Activated CD4-positive, alpha-beta T cell treated with anti-CD3 and anti-CD28 coated beads, Interleukin-2, amount 10 ng/mL, durations not matched to agents 24 days and 14 days (primary cell): ENCODE results near the gene PADI2. TPM values are rescaled to one million over a fixed set of nuclear protein-coding genes. Genes with fewer than 3 reads are reported as not detected.
"Not testable (repeated sequence)": the region's sequence is repeated elsewhere in the genome, so short reads cannot be mapped to it uniquely, and the experiment has no call there.

Experiments
- DNase-seq: peaks from one replicate; pipeline ENCODE4 v3.0.0; 2022
- H3K27ac Mint-ChIP-seq: one replicate; pipeline ENCODE4 v1.8.0; 2022; ENCODE audit warnings: mild to moderate bottlenecking, mixed read lengths
- H3K27me3 Mint-ChIP-seq: one replicate; pipeline ENCODE4 v1.8.0; 2022; ENCODE audit warnings: mixed read lengths
- H3K36me3 Mint-ChIP-seq: one replicate; pipeline ENCODE4 v1.8.0; 2022; ENCODE audit warnings: low read depth, mild to moderate bottlenecking, mixed read lengths
- H3K4me1 Mint-ChIP-seq: one replicate; pipeline ENCODE4 v1.8.0; 2021; ENCODE audit warnings: mixed read lengths
- H3K4me3 Mint-ChIP-seq: one replicate; pipeline ENCODE4 v1.8.0; 2022; ENCODE audit warnings: mild to moderate bottlenecking, moderate library complexity, mixed read lengths
- H3K9me3 Mint-ChIP-seq: one replicate; pipeline ENCODE4 v1.8.0; 2021; ENCODE audit warnings: mixed read lengths
- intact Hi-C: fragments of 100-400 bp; cut with micrococcal nuclease; formaldehyde crosslinking; loops from one replicate; pipeline ENCODE4 v1.15.1; 2023
- total RNA-seq: library from RNA; stranded (reverse); gene quantifications from 2 replicates; pipeline ENCODE4 v1.2.3, GENCODE V29; 2022

PADI2 gene
- total RNA-seq, 1 donor from 2014 or later, result 0.07 TPM

DNA sequence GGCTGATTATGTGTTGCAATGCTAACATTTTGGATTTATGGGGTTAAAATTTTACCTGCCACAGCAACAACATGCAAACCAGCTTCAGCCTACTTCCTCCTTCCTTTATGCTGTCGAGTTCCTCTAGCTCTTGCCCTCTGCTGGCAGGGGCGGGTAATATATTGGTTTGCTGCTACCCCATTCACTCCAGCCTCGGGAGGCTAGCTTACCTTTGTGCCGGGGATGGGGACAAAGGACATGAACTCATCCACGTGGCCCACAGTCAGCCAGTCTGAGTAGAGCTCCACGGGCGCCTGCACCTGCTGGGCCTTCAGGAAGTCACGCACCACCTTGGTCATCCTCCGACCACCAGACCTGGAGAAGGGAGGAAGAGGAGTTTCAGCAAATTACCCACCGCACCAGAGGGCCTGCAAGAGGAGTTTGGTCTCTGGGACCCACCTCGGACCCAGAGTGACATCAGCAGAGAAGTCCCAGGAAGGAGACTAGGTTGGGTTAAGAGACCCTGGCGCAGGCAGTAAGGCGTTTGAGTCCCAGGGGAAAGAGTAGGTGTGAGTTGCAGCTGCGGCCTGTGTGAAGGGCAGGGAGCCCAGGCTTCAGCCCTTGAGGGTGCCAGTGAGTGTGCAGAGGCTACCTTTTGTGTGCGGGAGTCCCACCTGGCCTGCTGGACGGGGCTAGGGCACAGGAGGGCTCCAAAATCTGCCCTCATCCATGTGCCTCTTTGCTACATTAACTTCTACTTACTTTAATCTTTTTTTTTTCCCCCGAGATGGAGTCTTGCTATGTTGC is 43.6 kb downstream of the PADI2 start:
- H3K4me3 Mint-ChIP-seq, result no peak overlapping the region
- intact Hi-C loops, result no loop called here
- no peaks in the 10 kb centered on the region for H3K36me3 Mint-ChIP-seq
- H3K27ac Mint-ChIP-seq, result no peak overlapping the region
- DNase-seq, result peak; percentile 79
- H3K4me1 Mint-ChIP-seq, result peaks cover 4% of the 10 kb centered on the region
- H3K9me3 Mint-ChIP-seq, result no peaks in the 10 kb centered on the region
- no peaks in the 10 kb centered on the region for H3K27me3 Mint-ChIP-seq

DNA sequence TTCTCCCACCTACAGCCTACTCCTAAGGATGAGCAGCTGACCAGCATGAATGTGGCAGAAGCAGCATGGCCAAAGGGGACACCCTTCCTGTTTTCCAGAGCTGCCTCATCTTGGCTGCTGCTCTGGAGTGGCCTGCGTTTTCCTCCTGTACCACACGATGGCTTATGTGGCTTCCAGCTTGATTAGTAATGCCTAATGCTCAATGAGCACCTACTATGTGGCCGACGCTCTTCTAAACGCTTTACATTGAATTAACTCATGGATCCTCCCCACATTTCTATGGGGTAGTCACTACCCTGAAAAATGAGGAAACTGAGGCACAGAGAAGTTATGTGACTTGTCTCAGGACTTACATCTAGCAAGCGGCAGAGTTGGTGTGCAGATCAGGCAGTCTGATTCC is 47.5 kb downstream of the PADI2 start:
- DNase-seq, result no peak
- Mint-ChIP-seq H3K9me3 (no peaks in the 10 kb centered on the region), H3K4me1 (peaks cover 4% of the 10 kb centered on the region), H3K27me3 (no peaks in the 10 kb centered on the region), H3K36me3 (no peaks in the 10 kb centered on the region), H3K27ac (no peak overlapping the region), H3K4me3 (no peak overlapping the region)
- intact Hi-C loops, result no loop called here

DNA sequence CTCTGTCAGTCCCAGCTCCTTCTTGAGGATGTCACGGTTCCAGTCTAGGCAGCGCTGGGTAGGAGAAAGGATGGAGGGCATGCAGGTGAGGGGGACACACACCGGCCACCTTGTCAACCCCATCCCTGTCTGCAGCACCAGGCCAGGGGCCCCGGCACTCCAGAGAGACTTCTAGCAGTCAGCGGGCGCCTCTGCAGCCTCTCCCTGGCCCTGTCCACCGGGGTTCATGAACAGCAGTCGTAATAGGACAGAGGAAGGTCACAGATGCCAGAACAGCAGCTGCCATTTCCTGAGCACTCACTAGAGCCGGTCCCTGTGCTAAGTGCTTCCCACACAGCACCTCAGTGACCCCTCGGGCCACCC is 49.1 kb downstream of the PADI2 start:
- DNase-seq, result no peak
- intact Hi-C loops, result no loop called here

DNA sequence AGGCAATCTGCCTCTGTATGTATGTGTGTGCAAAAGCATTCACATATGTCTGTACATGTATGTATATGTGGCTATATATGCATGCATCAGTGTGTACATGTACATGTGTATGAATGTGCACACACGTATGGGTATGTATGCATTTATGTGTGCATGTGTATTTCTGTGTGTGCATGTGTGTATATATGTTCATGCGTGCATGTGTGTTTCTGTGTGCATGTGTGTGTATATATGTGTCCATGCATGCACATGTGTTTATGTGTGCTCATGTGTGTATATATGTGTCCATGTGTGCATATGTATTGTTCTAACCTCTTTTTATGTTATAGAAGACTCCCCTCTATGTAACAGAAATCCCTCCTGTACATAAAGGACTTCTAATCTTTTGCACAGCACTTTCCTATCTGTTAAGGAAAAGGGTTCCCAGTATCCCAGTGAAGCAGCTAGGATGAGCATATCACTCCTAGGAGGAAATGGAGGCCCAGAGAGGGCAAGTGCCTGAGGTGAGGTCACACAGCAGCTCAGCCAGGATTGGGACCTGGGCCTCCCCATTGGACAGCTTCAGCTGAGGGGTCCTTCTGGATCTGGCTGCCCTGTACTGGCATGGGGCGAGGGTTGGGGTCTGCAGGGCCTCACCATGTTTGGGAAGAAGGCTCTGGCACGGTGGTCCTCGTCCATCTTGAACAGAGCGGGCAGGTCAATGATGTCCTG is 49.6 kb downstream of the PADI2 start:
- Mint-ChIP-seq H3K4me3 (no peak overlapping the region), H3K27me3 (no peaks in the 10 kb centered on the region)
- intact Hi-C loops, result no loop called here

More for the DNA sequence above, 49.1 kb downstream of the PADI2 start:
- H3K9me3 Mint-ChIP-seq, result no peaks in the 10 kb centered on the region
- no peaks in the 10 kb centered on the region for H3K36me3 Mint-ChIP-seq
- no peak overlapping the region for H3K27ac Mint-ChIP-seq
- H3K27me3 Mint-ChIP-seq, result no peaks in the 10 kb centered on the region
- H3K4me3 Mint-ChIP-seq, result no peak overlapping the region
- H3K4me1 Mint-ChIP-seq, result no peaks in the 10 kb centered on the region

DNA sequence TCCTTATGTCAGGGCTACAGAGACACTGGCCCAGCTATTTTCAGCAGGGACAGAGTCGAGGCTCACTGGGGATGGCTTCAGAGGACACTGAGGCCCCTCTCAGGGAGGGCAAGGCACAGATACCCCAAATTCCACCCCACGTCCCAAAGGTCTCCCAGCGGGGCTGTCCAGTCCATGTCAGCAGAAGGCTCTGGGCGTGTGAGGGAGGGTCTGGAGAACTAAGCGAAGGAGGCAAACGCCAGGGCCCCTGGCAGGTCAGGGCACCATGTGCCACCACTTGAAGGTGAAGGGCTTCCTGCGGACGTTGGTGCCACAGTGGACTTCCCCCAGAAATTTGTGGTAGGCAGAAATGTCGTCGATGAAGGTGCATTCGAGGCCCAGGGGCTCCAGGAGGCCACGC is 50.5 kb downstream of the PADI2 start:
- no peaks in the 10 kb centered on the region for H3K4me1 Mint-ChIP-seq
- DNase-seq, result no peak
- H3K27ac Mint-ChIP-seq, result no peak overlapping the region
- no peaks in the 10 kb centered on the region for H3K9me3 Mint-ChIP-seq
- H3K36me3 Mint-ChIP-seq, result no peaks in the 10 kb centered on the region
- no peak overlapping the region for H3K4me3 Mint-ChIP-seq
- intact Hi-C loops, result no loop called here
- H3K27me3 Mint-ChIP-seq, result no peaks in the 10 kb centered on the region

More for the DNA sequence above, 49.6 kb downstream of the PADI2 start:
- H3K27ac Mint-ChIP-seq, result no peak overlapping the region
- no peaks in the 10 kb centered on the region for H3K4me1 Mint-ChIP-seq
- no peaks in the 10 kb centered on the region for H3K36me3 Mint-ChIP-seq
- H3K9me3 Mint-ChIP-seq, result no peaks in the 10 kb centered on the region
- no peak for DNase-seq

DNA sequence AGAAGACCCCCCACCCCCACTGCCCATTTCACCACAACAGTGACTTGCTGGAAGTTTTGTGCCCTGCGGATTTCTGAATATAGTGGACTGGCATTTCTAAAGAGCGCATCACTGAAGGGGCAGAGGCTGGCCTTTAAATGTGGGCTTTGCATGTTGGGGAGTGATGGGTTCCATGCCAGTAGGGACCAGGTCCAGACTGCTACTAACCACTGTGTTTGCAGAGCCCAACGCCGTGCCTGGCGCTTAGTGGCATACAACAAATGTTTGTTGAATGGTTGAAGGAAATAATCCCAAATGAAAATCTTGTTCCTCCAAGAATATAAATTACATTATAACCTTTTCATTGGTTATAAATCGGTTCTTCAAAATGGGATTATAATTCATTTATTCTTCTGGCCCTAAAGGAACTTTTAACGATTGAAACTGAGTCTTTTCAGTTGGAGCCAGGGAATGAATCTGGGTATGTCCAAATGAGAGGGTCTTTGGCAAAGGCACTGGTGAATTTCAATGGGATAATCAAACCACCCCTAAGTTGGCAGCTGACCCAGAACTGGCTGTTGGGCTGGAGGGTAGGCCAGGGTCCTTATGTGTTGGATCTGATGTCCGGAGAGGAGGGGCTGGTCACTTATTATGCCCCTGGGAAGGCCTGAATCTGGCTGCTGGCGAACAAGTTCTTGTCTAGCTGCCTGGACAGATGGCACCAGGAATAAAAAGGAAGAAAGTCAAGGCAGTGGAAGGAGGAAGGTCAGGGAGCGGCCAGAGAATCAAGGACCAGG is 51.6 kb downstream of the PADI2 start:
- intact Hi-C loops, result no loop called here
- H3K9me3 Mint-ChIP-seq, result no peaks in the 10 kb centered on the region
- H3K27ac Mint-ChIP-seq, result no peak overlapping the region
- DNase-seq, result no peak
- H3K27me3 Mint-ChIP-seq, result no peaks in the 10 kb centered on the region
- no peak overlapping the region for H3K4me3 Mint-ChIP-seq
- H3K36me3 Mint-ChIP-seq, result no peaks in the 10 kb centered on the region
- peaks cover 4% of the 10 kb centered on the region for H3K4me1 Mint-ChIP-seq

DNA sequence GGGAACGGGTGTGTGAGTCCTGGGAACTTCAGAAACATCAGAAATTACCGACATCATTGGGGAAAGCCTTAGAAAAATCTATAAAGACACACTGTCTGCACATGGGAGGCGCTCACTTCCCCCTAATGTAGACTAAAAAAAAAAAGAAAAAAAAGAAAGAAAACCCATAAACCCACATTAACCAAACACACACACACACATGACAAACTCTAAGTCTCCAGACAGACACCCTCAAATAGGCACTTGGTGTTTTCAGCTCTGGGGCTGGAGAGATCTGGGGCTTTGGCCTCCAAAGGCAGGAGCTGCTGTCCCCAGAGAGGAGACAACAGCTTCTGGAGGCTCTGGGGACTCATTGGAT is 52.2 kb downstream of the PADI2 start:
- Mint-ChIP-seq H3K4me3 (no peak overlapping the region), H3K27ac (no peak overlapping the region), H3K4me1 (peaks cover 4% of the 10 kb centered on the region), H3K27me3 (no peaks in the 10 kb centered on the region), H3K36me3 (no peaks in the 10 kb centered on the region), H3K9me3 (no peaks in the 10 kb centered on the region)
- no peak for DNase-seq
- intact Hi-C loops, result no loop called here

DNA sequence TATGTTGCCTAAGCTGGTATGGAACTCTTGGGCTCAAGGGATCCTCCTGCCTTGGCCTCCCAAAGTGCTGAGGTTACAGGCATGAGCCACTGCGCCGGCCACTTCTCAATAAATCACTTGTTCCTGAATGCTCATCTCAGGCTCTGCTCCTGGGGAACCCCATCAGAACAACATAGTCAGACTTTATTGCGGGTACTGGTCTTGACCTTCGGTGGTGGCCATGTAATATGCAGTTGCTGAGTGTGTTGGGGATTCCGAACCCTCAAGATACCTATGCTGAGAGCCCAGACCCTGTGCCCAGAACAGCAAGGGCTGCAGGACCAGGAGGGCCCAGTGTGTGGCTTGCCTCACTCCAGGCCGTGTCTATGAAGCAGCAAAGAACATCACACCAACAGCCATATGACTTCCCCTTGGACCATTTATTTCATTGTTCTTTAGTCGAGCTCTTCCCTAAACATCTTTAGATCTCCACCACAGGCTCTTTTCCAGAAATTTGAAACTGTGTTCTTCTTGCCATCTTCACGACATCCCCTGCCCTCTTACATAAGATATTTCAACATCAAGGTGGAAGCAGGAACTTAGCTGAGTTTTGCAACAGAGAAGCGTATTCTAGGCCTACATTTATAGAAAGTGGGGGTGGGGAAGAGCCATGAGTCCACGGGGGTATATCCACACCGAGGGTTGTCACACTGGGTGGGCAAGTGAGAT is 52.7 kb downstream of the PADI2 start:
- no peaks in the 10 kb centered on the region for H3K27me3 Mint-ChIP-seq
- H3K36me3 Mint-ChIP-seq, result no peaks in the 10 kb centered on the region
- intact Hi-C loops, result no loop called here
- H3K9me3 Mint-ChIP-seq, result no peaks in the 10 kb centered on the region
- DNase-seq, result no peak
- no peak overlapping the region for H3K27ac Mint-ChIP-seq
- peaks cover 4% of the 10 kb centered on the region for H3K4me1 Mint-ChIP-seq
- H3K4me3 Mint-ChIP-seq, result no peak overlapping the region

DNA sequence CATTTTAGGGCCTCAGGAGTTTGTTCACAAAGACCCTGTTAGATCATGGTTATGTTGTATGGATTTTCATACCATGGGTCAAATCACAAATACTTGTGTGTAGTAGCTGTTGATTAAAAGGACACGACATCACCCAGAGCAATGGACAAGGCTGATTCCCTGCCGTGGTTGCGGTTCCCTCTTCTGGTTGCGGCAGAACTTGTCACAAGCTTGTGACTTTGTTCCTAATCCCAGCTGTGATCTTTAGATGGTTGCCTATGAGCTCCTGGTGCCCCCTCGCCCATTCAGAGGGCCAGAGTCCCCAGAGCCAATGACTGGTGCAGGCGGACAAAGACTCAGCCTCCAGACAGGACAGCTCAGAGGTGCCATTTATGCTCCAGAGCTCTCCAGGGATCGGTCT is 53.6 kb downstream of the PADI2 start:
- H3K27me3 Mint-ChIP-seq, result no peaks in the 10 kb centered on the region
- intact Hi-C loops, result no loop called here

DNA sequence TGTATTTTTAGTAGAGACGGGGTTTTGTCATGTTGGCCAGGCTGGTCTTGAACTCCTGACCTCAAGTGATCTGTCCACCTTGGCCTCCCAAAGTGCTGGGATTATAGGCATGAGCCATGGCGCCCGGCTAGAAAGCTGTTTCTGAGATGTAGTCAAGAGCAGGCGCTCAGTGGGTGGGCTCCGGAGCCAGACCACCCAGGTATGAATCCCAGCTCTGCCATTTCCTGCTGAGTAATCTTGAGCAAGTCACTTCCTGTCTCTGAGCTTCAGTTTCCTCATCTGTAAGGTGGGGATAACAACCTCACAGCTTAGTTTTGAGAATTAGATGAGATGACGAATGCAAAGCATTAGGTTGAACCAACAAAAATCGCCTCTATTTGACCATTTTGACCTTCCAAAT is 56.5 kb downstream of the PADI2 start:
- H3K9me3 Mint-ChIP-seq, H3K27me3 Mint-ChIP-seq, H3K4me1 Mint-ChIP-seq, H3K4me3 Mint-ChIP-seq, H3K36me3 Mint-ChIP-seq, intact Hi-C loops, H3K27ac Mint-ChIP-seq, DNase-seq: not testable (repeated sequence)

More for the DNA sequence above, 53.6 kb downstream of the PADI2 start:
- Mint-ChIP-seq H3K36me3 (no peaks in the 10 kb centered on the region), H3K4me3 (no peak overlapping the region), H3K9me3 (no peaks in the 10 kb centered on the region), H3K4me1 (peaks cover 4% of the 10 kb centered on the region), H3K27ac (no peak overlapping the region)
- DNase-seq, result no peak

DNA sequence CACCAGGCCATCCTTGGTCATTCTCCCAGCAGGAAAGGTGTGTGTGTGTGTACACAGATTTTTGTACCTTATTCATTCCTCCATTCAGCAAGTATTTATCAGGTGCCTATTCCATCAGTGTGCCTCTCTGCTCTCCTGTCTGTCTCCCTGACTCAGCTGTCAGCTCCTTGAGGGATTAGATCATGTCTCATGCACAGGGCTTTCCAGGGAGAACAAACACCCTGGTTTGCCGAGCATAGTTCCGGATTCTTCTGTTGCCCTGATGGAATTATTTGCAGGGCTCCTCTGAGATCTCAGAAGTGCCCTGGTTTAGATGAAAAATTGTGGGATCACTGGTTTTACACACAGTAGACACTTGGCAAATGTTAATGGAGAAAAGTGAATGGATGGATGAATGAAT is 57.4 kb downstream of the PADI2 start:
- intact Hi-C loops, result no loop called here
- Mint-ChIP-seq H3K9me3 (no peaks in the 10 kb centered on the region), H3K4me3 (no peak overlapping the region), H3K36me3 (no peaks in the 10 kb centered on the region), H3K27ac (no peak overlapping the region), H3K27me3 (peaks cover 6% of the 10 kb centered on the region), H3K4me1 (peaks cover 4% of the 10 kb centered on the region)
- DNase-seq, result no peak

DNA sequence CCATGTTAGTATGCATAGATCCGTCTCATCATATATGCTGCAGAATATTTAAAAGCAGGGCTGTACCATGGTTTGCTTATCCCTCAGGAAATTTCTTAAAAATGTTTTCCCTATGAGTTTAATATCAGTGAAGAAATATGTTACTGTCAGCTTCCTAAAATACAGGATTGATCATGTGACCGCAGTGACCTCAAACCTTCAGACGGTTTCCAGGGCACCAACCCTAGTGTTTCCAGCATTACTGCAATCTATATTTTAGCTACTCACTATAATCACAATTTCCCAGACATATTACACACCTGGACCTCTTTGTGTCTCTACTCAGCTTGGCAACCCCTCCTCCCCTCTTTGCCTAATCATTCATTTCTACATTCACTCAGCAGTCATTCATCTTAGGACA is 57.8 kb downstream of the PADI2 start:
- no peak for DNase-seq
- Mint-ChIP-seq H3K36me3 (no peaks in the 10 kb centered on the region), H3K4me1 (peaks cover 4% of the 10 kb centered on the region), H3K27me3 (peaks cover 6% of the 10 kb centered on the region), H3K27ac (no peak overlapping the region), H3K4me3 (no peak overlapping the region), H3K9me3 (no peaks in the 10 kb centered on the region)
- intact Hi-C loops, result no loop called here

DNA sequence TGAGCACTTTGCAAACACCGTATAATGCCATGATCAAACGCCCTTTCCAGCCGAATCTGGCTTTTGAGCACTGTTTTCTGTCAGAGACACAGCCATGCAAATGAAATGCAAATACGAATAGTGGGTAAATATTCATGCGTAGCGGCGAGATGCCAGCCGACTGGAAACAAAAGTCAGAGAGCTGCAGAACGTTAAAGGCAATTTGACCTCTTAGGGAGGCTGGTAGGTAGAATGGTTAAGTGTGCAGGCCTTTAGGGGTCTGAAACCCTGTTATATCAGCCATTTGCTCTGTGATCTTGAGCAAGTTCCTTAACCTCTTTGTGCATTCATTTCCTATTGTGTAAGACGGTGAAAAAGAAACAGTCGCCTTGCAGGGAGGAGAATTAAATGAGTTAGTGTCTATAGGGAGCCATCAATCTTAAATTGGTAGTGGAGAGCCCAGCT is 58.9 kb downstream of the PADI2 start:
- Mint-ChIP-seq H3K27ac (no peak overlapping the region), H3K4me3 (no peak overlapping the region), H3K4me1 (peaks cover 4% of the 10 kb centered on the region), H3K27me3 (peaks cover 6% of the 10 kb centered on the region), H3K36me3 (no peaks in the 10 kb centered on the region), H3K9me3 (no peaks in the 10 kb centered on the region)
- intact Hi-C loops, result no loop called here
- DNase-seq, result no peak
